Karpas-422 (cell line): Measurements from ENCODE around the gene DRD4. TPM values are rescaled to one million over a fixed set of nuclear protein-coding genes. Genes with fewer than 3 reads are reported as not detected.

Experiments
- DNase-seq: peaks from one replicate; pipeline ENCODE4 v3.0.0-alpha.2; 2015
- H2AFZ ChIP-seq: fragments of 200-600 bp; sonication (generic); 2 replicates; pipeline ENCODE4 v1.6.1; 2014; ENCODE audit warnings: antibody characterized with exemption, low read length, mixed read lengths
- H3K27ac ChIP-seq: fragments of 200-600 bp; sonication (generic); 2 replicates; pipeline ENCODE4 v1.5.1; 2014; ENCODE audit warnings: mild to moderate bottlenecking, low read length, moderate library complexity
- H3K27me3 ChIP-seq: fragments of 200-600 bp; sonication (generic); 2 replicates; pipeline ENCODE4 v1.6.1; 2014; ENCODE audit warnings: low read length, mixed read lengths
- H3K36me3 ChIP-seq: fragments of 200-600 bp; sonication (generic); 2 replicates; pipeline ENCODE4 v1.6.1; 2014; ENCODE audit warnings: low read length, mixed read lengths; ENCODE audit not compliant: insufficient read depth
- H3K4me1 ChIP-seq: fragments of 200-600 bp; sonication (generic); 2 replicates; pipeline ENCODE4 v1.6.1; 2014; ENCODE audit warnings: mild to moderate bottlenecking, low read length, mixed read lengths
- H3K4me2 ChIP-seq: fragments of 200-600 bp; sonication (generic); 2 replicates; pipeline ENCODE4 v1.6.1; 2014; ENCODE audit warnings: low read length, low read depth, mild to moderate bottlenecking; ENCODE audit not compliant: poor library complexity, severe bottlenecking
- H3K4me3 ChIP-seq: fragments of 200-600 bp; sonication (generic); 2 replicates; pipeline ENCODE4 v1.5.1; 2014; ENCODE audit warnings: mild to moderate bottlenecking, antibody characterized with exemption, low read length, mixed read lengths
- H3K79me2 ChIP-seq: fragments of 200-600 bp; sonication (generic); 2 replicates; pipeline ENCODE4 v1.6.1; 2014; ENCODE audit warnings: mild to moderate bottlenecking, low read length, mixed read lengths
- H3K9ac ChIP-seq: fragments of 200-600 bp; sonication (generic); 2 replicates; pipeline ENCODE4 v1.6.0; 2014; ENCODE audit warnings: low read length
- H3K9me2 ChIP-seq: fragments of 200-600 bp; sonication (generic), shearing (Covaris generic); replicated peaks from 2 replicates; pipeline ENCODE4 v1.6.0; 2014; ENCODE audit warnings: mild to moderate bottlenecking, low read length, moderate library complexity; ENCODE audit not compliant: insufficient read depth
- H3K9me3 ChIP-seq: fragments of 300-700, 200-600 bp; sonication (generic); 2 replicates; pipeline ENCODE4 v1.6.1; 2014; ENCODE audit warnings: low read length, mixed read lengths
- H4K20me1 ChIP-seq: fragments of 200-600 bp; sonication (generic); 2 replicates; pipeline ENCODE4 v1.6.1; 2014; ENCODE audit warnings: mild to moderate bottlenecking, antibody characterized with exemption, low read length, low read depth; ENCODE audit not compliant: insufficient read depth
- total RNA-seq: library from RNA; depleted of rRNA; stranded (reverse); fragments of >200 nt; shearing (Covaris generic); gene quantifications from 2 replicates; pipeline ENCODE4 v1.2.3, GENCODE V29; 2014; ENCODE audit warnings: low replicate concordance

Gene DRD4
- total RNA-seq, 1 experiment from 2014 or later, result not detected

DNA sequence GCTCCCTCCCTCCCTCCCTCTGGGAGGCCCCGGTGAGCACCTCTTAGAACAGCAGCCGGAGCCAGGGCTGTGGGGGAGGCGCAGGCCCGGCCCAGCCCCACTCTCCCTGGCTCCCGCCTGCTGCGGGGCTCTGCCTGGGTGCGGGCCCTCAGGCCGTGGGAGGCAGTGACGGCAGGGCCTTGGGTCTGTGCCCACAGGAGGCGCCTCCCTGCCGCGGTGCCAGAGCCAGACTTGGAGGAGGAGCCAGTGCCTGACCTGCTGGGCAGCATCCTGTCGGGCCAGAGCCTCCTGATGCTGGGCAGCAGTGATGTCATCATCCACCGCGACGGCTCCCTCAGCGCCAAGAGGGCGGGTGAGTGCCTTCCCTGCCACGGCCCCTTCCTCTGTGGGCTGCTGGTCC lies 30.8 kb upstream of the DRD4 start:
- H3K27ac ChIP-seq, result no peak overlapping the region
- H3K27me3 ChIP-seq, result no peaks in the 10 kb centered on the region
- H2AFZ ChIP-seq, result no peak overlapping the region
- no peaks in the 10 kb centered on the region for H3K4me1 ChIP-seq
- no peak overlapping the region for H3K4me3 ChIP-seq
- no peak overlapping the region for H3K4me2 ChIP-seq
- DNase-seq, result no peak
- H3K9me3 ChIP-seq, result no peaks in the 10 kb centered on the region
- H3K9ac ChIP-seq, result no peak overlapping the region
- no peaks in the 10 kb centered on the region for H3K9me2 ChIP-seq
- H3K36me3 ChIP-seq, result peaks cover 9% of the 10 kb centered on the region; the same call in 1 of the 2 replicates
- no peaks in the 10 kb centered on the region; the same call in 1 of the 2 replicates for H4K20me1 ChIP-seq
- H3K79me2 ChIP-seq, result no peaks in the 10 kb centered on the region

DNA sequence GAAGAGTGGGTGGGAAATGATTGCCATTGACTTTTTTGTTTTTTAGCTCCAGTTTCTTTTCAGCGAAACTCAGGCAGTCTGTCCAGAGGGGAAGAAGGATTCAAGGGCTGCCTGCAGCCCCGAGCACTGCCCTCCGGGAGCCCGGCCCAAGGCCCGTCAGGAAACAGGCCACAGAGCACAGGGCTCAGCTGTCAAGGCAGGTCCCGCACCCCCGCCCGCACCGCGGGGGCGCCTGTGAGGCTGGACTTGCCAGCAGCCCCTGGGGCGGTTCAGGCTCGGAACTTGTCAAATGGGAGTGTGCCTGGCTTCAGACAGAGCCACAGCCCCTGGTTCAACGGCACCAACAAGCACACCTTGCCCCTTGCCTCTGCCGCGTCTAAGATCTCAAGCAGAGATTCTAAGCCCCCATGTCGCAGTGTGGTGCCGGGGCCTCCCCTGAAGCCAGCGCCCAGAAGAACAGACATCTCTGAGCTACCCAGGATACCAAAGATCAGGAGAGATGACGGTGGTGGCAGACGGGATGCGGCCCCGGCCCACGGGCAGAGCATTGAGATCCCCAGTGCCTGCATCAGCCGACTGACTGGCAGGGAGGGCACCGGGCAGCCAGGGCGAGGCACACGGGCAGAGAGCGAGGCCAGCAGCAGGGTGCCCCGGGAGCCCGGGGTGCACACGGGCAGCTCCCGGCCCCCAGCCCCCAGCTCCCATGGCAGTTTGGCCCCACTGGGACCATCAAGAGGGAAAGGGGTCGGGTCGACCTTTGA lies 29.9 kb upstream of the DRD4 start:
- H3K4me2 ChIP-seq, result no peak overlapping the region
- H3K27ac ChIP-seq, result no peak overlapping the region
- no peaks in the 10 kb centered on the region for H3K4me1 ChIP-seq
- H3K9me2 ChIP-seq, result no peaks in the 10 kb centered on the region
- H3K4me3 ChIP-seq, result no peak overlapping the region
- H3K79me2 ChIP-seq, result no peaks in the 10 kb centered on the region
- no peaks in the 10 kb centered on the region for H3K9me3 ChIP-seq
- H3K36me3 ChIP-seq, result peaks cover 6% of the 10 kb centered on the region; the same call in 1 of the 2 replicates
- H3K27me3 ChIP-seq, result no peaks in the 10 kb centered on the region
- no peak overlapping the region for H3K9ac ChIP-seq
- no peak for DNase-seq
- H2AFZ ChIP-seq, result no peak overlapping the region
- H4K20me1 ChIP-seq, result peaks cover 4% of the 10 kb centered on the region; the same call in 1 of the 2 replicates

- H3K36me3 ChIP-seq, result peaks cover 6% of the 10 kb centered on the region; the same call in 1 of the 2 replicates
- no peak for DNase-seq
- no peaks in the 10 kb centered on the region for H3K79me2 ChIP-seq
- H3K27me3 ChIP-seq, result no peaks in the 10 kb centered on the region
- no peaks in the 10 kb centered on the region for H3K9me3 ChIP-seq
- no peaks in the 10 kb centered on the region for H3K9me2 ChIP-seq
- H4K20me1 ChIP-seq, result peaks cover 11% of the 10 kb centered on the region; the same call in 1 of the 2 replicates
- no peak overlapping the region for H3K9ac ChIP-seq
- no peak overlapping the region for H3K27ac ChIP-seq
- no peaks in the 10 kb centered on the region for H3K4me1 ChIP-seq
- no peak overlapping the region for H3K4me2 ChIP-seq
- H2AFZ ChIP-seq, result no peak overlapping the region
- no peak overlapping the region for H3K4me3 ChIP-seq
Observed at GRCh38 chr11:607971-608659, 29.0 kb upstream of the DRD4 start.

DNA sequence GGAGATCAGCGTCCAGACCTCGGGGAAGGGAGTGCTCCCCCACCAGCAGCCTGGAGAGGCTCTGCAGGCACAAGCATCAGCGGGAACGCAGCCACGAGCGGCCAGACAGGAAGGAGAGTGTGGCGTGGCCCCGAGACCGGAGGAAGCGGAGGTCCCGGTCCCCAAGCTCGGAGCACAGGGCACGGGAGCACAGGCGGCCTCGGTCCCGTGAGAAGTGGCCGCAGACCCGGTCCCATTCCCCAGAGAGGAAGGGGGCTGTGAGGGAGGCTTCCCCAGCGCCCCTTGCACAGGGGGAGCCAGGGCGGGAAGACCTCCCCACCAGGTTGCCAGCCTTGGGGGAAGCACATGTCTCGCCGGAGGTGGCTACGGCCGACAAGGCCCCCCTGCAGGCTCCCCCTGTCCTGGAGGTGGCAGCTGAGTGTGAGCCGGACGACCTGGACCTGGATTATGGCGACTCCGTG lies 28.2 kb upstream of the DRD4 start:
- H3K79me2 ChIP-seq, result no peaks in the 10 kb centered on the region
- peaks cover 16% of the 10 kb centered on the region; the same call in 1 of the 2 replicates for H4K20me1 ChIP-seq
- H3K4me1 ChIP-seq, result peaks cover 3% of the 10 kb centered on the region
- no peak overlapping the region for H2AFZ ChIP-seq
- no peaks in the 10 kb centered on the region for H3K27me3 ChIP-seq
- no peak overlapping the region for H3K9ac ChIP-seq
- peaks cover 6% of the 10 kb centered on the region; the same call in 1 of the 2 replicates for H3K36me3 ChIP-seq
- H3K9me3 ChIP-seq, result no peaks in the 10 kb centered on the region
- no peak for DNase-seq
- no peaks in the 10 kb centered on the region for H3K9me2 ChIP-seq
- H3K4me2 ChIP-seq, result no peak overlapping the region
- H3K27ac ChIP-seq, result no peak overlapping the region
- no peak overlapping the region for H3K4me3 ChIP-seq

- no peak overlapping the region for H3K9ac ChIP-seq
- H4K20me1 ChIP-seq, result peaks cover 20% of the 10 kb centered on the region; the same call in 1 of the 2 replicates
Observed at GRCh38 chr11:609341-609811, 27.7 kb upstream of the DRD4 start.

GRCh38 chr11:610146-610801 lies 26.8 kb upstream of the DRD4 start:
- no peaks in the 10 kb centered on the region for H3K9me3 ChIP-seq
- no peak overlapping the region for H3K4me3 ChIP-seq
- H4K20me1 ChIP-seq, result peaks cover 25% of the 10 kb centered on the region; the same call in 1 of the 2 replicates
- H2AFZ ChIP-seq, result no peak overlapping the region
- H3K27ac ChIP-seq, result no peak overlapping the region
- peaks cover 17% of the 10 kb centered on the region for H3K4me1 ChIP-seq
- H3K9me2 ChIP-seq, result no peaks in the 10 kb centered on the region
- no peak overlapping the region for H3K4me2 ChIP-seq
- no peak overlapping the region for H3K9ac ChIP-seq
- no peak for DNase-seq
- no peaks in the 10 kb centered on the region for H3K27me3 ChIP-seq
- H3K36me3 ChIP-seq, result peaks cover under 1% of the 10 kb centered on the region; the same call in 1 of the 2 replicates
- H3K79me2 ChIP-seq, result no peaks in the 10 kb centered on the region

More at GRCh38 chr11:609341-609811, 27.7 kb upstream of the DRD4 start:
- no peaks in the 10 kb centered on the region for H3K9me2 ChIP-seq
- H3K4me3 ChIP-seq, result no peak overlapping the region
- no peaks in the 10 kb centered on the region for H3K79me2 ChIP-seq
- no peaks in the 10 kb centered on the region for H3K9me3 ChIP-seq
- peaks cover 8% of the 10 kb centered on the region for H3K4me1 ChIP-seq
- DNase-seq, result no peak
- no peak overlapping the region for H2AFZ ChIP-seq
- H3K4me2 ChIP-seq, result no peak overlapping the region
- peaks cover 6% of the 10 kb centered on the region; the same call in 1 of the 2 replicates for H3K36me3 ChIP-seq
- no peak overlapping the region for H3K27ac ChIP-seq
- no peaks in the 10 kb centered on the region for H3K27me3 ChIP-seq

GRCh38 chr11:611001-611996 lies 25.8 kb upstream of the DRD4 start:
- no peaks in the 10 kb centered on the region for H3K9me3 ChIP-seq
- H3K27ac ChIP-seq, result no peak overlapping the region
- no peaks in the 10 kb centered on the region for H3K27me3 ChIP-seq
- no peaks in the 10 kb centered on the region for H3K9me2 ChIP-seq
- H3K79me2 ChIP-seq, result no peaks in the 10 kb centered on the region
- no peak for DNase-seq
- H3K4me1 ChIP-seq, result peaks cover 23% of the 10 kb centered on the region
- H3K36me3 ChIP-seq, result no peaks in the 10 kb centered on the region; the same call in 1 of the 2 replicates
- no peak overlapping the region for H3K4me2 ChIP-seq
- H3K4me3 ChIP-seq, result no peak overlapping the region
- H3K9ac ChIP-seq, result no peak overlapping the region
- no peak overlapping the region for H2AFZ ChIP-seq
- H4K20me1 ChIP-seq, result peaks cover 27% of the 10 kb centered on the region; the same call in 1 of the 2 replicates
